Measurements from ENCODE around the gene SDC3.

Gene SDC3

GRCh38 chr1:30830537-30830936 is 78.0 kb downstream of the SDC3 start:
- TF ChIP-seq TCF12 (IDR thresholded peaks at IDR 0.05; ENCODE audit: low read depth), result no peak
- TF ChIP-seq REST (IDR thresholded peaks at IDR 0.05; ENCODE audit: low read depth), result no peak
- TF ChIP-seq, protein P1, sequence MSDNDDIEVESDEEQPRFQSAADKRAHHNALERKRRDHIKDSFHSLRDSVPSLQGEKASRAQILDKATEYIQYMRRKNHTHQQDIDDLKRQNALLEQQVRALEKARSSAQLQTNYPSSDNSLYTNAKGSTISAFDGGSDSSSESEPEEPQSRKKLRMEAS (IDR thresholded peaks at IDR 0.05), result no peak
- no peak for TF ChIP-seq EP300 (IDR thresholded peaks at IDR 0.05; ENCODE audit: borderline replicate concordance)
- no peak for TF ChIP-seq TEAD4 (IDR thresholded peaks at IDR 0.05)
- no peak for TF ChIP-seq RAD21 (IDR thresholded peaks at IDR 0.05; ENCODE audit: low read depth)
- TF ChIP-seq USF1 (IDR thresholded peaks at IDR 0.05), result no peak
- no peak for TF ChIP-seq FOXM1 (IDR thresholded peaks at IDR 0.05; ENCODE audit: borderline replicate concordance, low read depth)
- TF ChIP-seq EGR1 (IDR thresholded peaks at IDR 0.05), result no peak
- no peak for TF ChIP-seq TAF1 (IDR thresholded peaks at IDR 0.05; ENCODE audit: low read depth)
- no peak for TF ChIP-seq CREB1 (IDR thresholded peaks at IDR 0.05; ENCODE audit: low read depth)

DNA sequence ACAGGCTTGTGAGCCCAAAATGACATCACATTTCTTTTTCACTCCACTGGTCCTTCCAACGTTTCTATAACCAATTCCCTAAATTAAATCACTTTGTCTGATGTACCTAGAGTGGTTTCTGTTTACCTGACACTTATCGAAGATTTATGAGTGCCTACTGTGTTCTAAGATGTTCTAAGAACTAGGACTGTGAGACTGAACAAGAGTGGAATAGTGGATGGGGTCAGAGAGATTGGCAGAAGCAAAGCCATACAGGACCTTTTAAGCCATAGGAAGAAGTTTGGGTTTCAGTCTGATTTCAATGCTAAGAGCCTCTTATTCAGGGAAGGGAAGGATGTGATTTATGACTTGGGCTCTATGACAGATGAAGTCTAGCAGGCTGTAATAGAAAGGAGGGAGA is 78.7 kb downstream of the SDC3 start:
- no peak for TF ChIP-seq EGR1 (IDR thresholded peaks at IDR 0.05)
- TF ChIP-seq, protein P1 (IDR thresholded peaks at IDR 0.05), result no peak
- TF ChIP-seq CEBPB (IDR thresholded peaks at IDR 0.05), result no peak
- no peak for TF ChIP-seq TCF12 (IDR thresholded peaks at IDR 0.05; ENCODE audit: low read depth)
- TF ChIP-seq YY1 (IDR thresholded peaks at IDR 0.05; ENCODE audit: low read depth), result no peak
- no peak for TF ChIP-seq CREB1 (IDR thresholded peaks at IDR 0.05; ENCODE audit: low read depth)
- no peak for TF ChIP-seq EP300 (IDR thresholded peaks at IDR 0.05; ENCODE audit: borderline replicate concordance)
- no peak for TF ChIP-seq TEAD4 (IDR thresholded peaks at IDR 0.05)
- no peak for TF ChIP-seq REST (IDR thresholded peaks at IDR 0.05; ENCODE audit: low read depth)
- TF ChIP-seq RAD21 (IDR thresholded peaks at IDR 0.05; ENCODE audit: low read depth), result no peak
- no peak for TF ChIP-seq TAF1 (IDR thresholded peaks at IDR 0.05; ENCODE audit: low read depth)
- no peak for TF ChIP-seq NFIC (IDR thresholded peaks at IDR 0.05)
- no peak for TF ChIP-seq USF1 (IDR thresholded peaks at IDR 0.05)
- no peak for TF ChIP-seq FOXM1 (IDR thresholded peaks at IDR 0.05; ENCODE audit: borderline replicate concordance, low read depth)
- no peak for TF ChIP-seq ZBTB7A (IDR thresholded peaks at IDR 0.05; ENCODE audit: low read depth)

DNA sequence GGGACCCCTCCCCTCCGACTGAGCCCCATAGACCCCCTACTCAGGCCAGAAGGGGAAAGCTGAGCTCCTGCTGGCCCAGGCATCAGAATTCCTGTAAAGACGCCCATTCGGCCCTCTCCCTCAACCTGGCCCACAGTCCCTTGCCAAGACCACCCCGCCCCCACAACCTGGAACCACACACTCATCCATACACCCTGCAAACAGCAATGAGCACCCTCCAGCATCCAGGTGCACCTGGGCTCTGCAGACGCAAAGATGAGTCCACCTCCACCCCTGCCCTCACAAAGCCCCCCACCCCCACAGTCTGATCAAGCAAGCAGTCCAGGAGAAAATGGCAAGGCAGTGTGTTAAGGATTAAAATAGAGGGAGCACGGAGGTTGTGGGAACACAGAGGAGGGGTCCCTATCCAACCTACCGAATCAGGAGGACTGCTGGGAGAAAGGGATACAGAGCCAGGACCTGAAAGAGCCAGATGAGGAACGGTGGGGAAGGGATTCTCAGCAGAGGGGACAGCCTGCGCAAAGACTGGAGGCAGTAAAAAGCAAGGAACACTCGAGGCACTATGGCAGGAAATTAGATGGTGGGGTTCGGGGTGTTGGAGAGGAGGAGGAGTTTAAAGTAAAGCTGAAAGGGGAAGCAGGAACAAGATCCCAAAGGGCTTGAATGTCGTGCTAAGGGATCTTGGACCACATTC is 83.7 kb downstream of the SDC3 start:
- no peak for TF ChIP-seq YY1 (IDR thresholded peaks at IDR 0.05; ENCODE audit: low read depth)
- no peak for TF ChIP-seq RAD21 (IDR thresholded peaks at IDR 0.05; ENCODE audit: low read depth)
- no peak for TF ChIP-seq EP300 (IDR thresholded peaks at IDR 0.05; ENCODE audit: borderline replicate concordance)
- TF ChIP-seq EGR1 (IDR thresholded peaks at IDR 0.05), result no peak

GRCh38 chr1:30823969-30824735 is 84.4 kb downstream of the SDC3 start:
- TF ChIP-seq, protein P1 (IDR thresholded peaks at IDR 0.05), result peak; percentile 26; the same call in 1 of the 2 replicates
- TF ChIP-seq ZBTB7A (IDR thresholded peaks at IDR 0.05; ENCODE audit: low read depth) (0 out of 2 replicates have a peak, but pooled peaks have one; percentile 45), CREB1 (IDR thresholded peaks at IDR 0.05; ENCODE audit: low read depth) (no peak), CEBPB (IDR thresholded peaks at IDR 0.05) (no peak), TAF1 (IDR thresholded peaks at IDR 0.05; ENCODE audit: low read depth) (peak; percentile 35; the same call in 1 of the 2 replicates), FOXM1 (IDR thresholded peaks at IDR 0.05; ENCODE audit: borderline replicate concordance, low read depth) (no peak), TEAD4 (IDR thresholded peaks at IDR 0.05) (0 out of 2 replicates have a peak, but pooled peaks have one; percentile 14), USF1 (IDR thresholded peaks at IDR 0.05) (no peak), EP300 (IDR thresholded peaks at IDR 0.05; ENCODE audit: borderline replicate concordance) (peak; percentile 12; the same call in 1 of the 2 replicates), NFIC (IDR thresholded peaks at IDR 0.05) (peak; percentile 95), TCF12 (IDR thresholded peaks at IDR 0.05; ENCODE audit: low read depth) (peak; percentile 50; the same call in 1 of the 2 replicates)

Measured in Ishikawa (cell line).